ENCODE measurements around the gene SPRED2. TPM values are rescaled to one million over a fixed set of nuclear protein-coding genes. Genes with fewer than 3 reads are reported as not detected.

Gene SPRED2
- total and polyA plus RNA-seq, 2 of the 8 experiments (the other 6 are each of a cell fraction or from before 2014, with no cell fraction given) = 15.3 to 22.5 TPM

DNA sequence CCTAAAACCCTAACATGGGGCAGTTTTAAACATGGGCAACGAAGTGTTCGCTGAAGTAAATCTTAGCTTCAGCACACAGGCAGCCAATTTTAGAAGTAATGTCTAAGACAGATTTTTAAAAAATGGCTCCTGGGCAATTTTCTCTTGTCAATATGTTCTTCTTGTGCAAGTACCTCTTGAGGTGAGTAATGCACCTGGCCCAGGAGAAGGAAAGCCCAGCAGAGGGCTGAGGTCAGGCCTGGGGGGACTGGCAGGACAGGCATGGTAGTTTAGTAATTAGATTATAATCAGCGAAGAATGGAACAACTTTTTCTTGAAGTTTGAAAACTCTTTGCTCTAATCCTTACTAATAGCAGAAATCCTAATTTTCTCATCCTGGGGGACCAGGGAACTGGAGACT, 77.6 kb downstream of the SPRED2 start:
- POLR2A ChIA-PET (ENCODE audit: partially characterized antibody) = no interaction called here
- Histone ChIP-seq H3K9me3 (ENCODE audit: insufficient read depth in 2 of 2, low read depth in 1 of 2, low read length in 1 of 2) (no peaks in the 10 kb centered on the region), H2AK5ac (ENCODE audit: low read depth, low read length) (no peak overlapping the region), H3K9ac (replicated peaks in 1 of 4; ENCODE audit: extremely low read depth in 1 of 4, low read depth in 3 of 4, low read length in 3 of 4) (no peak overlapping the region), H3K27me3 (replicated peaks in 1 of 4; ENCODE audit: control insufficient read depth in 3 of 4, extremely low read depth in 1 of 4, insufficient read depth in 3 of 4, low read length in 3 of 4) (no peaks in the 10 kb centered on the region), H3K36me3 (ENCODE audit: control insufficient read depth in 2 of 4, insufficient read depth in 4 of 4, low read length in 3 of 4) (no peaks in the 10 kb centered on the region), H3K4me1 (replicated peaks in 1 of 4; ENCODE audit: control insufficient read depth in 3 of 4, insufficient read depth in 4 of 4, low read length in 3 of 4) (peaks cover 4 to 18% (median 6%) of the 10 kb centered on the region in 4 experiments; a peak in 5 of 7 replicates), H3K79me1 (ENCODE audit: low read depth, low read length) (peaks cover 3% of the 10 kb centered on the region; the same call in 1 of the 2 replicates), H3K18ac (ENCODE audit: extremely low read depth, low read length) (no peak overlapping the region), H4K20me1 (replicated peaks in 1 of 2; ENCODE audit: control insufficient read depth in 1 of 2, insufficient read depth in 2 of 2, low read length in 2 of 2) (peaks cover 3 to 9% of the 10 kb centered on the region in 2 experiments), H3K23ac (ENCODE audit: insufficient read length) (no peak overlapping the region), H3K56ac (replicated peaks; ENCODE audit: insufficient read length, low read depth, low read length) (no peak overlapping the region), H4K91ac (replicated peaks; ENCODE audit: insufficient read length, low read length) (no peak overlapping the region), H2BK20ac (ENCODE audit: low read length) (no peak overlapping the region), H3K4me2 (ENCODE audit: insufficient read depth in 1 of 2, low read depth in 2 of 2, low read length in 2 of 2) (no peak overlapping the region), H3K79me2 (ENCODE audit: control insufficient read depth in 1 of 2, insufficient read depth in 2 of 2, low read length in 2 of 2) (peaks cover 0 to 2% of the 10 kb centered on the region in 2 experiments; a peak in 1 of 4 replicates), H2BK12ac (ENCODE audit: low read depth, low read length) (no peak overlapping the region), H3K4ac (replicated peaks; ENCODE audit: insufficient read length, low read depth, low read length) (no peak overlapping the region), H2AFZ (ENCODE audit: low read length) (no peak overlapping the region), H2BK5ac (ENCODE audit: low read depth, low read length) (no peak overlapping the region), H3K27ac (ENCODE audit: low read depth, low read length) (no peak overlapping the region), H3K14ac (ENCODE audit: insufficient read length) (no peak overlapping the region), H3K4me3 (ENCODE audit: extremely low read depth in 1 of 4, insufficient read depth in 2 of 4, low read depth in 3 of 4, low read length in 4 of 4) (no peak overlapping the region), H2BK120ac (replicated peaks; ENCODE audit: low read depth, low read length) (no peak overlapping the region), H2BK15ac (ENCODE audit: low read length) (no peak overlapping the region), H4K5ac (ENCODE audit: insufficient read length, low read depth, low read length) (no peak overlapping the region), H3K23me2 (ENCODE audit: low read depth, low read length) (no peaks in the 10 kb centered on the region), H4K8ac (ENCODE audit: extremely low read depth, insufficient read depth, low read length) (no peak overlapping the region)
- DNase-seq (ENCODE audit: low read depth in 1 of 2, low spot score in 2 of 2) (no peak), FAIRE-seq (no peak)
- CTCF ChIA-PET (ENCODE audit: partially characterized antibody) = interaction anchor here (5.1 kb wide), 1 partner anchor 17 kb away, joined by 42 read pairs; no protein-coding TSS in a partner anchor
- WGBS, 2 experiments (ENCODE audit: extremely low coverage in 1 of 2, insufficient coverage in 1 of 2, insufficient read length in 1 of 2, insufficient replicate concordance in 2 of 2, low coverage in 1 of 2, low lambda C conversion rate in 2 of 2, missing lambda C conversion rate in 1 of 2) = 100% methylated on average over 3 of the region's 3 CpGs; no CpG with 5 or more reads in 1 of the 2 experiments
- no peak for TF ChIP-seq SIN3A (conservative IDR thresholded peaks at IDR 0.05 in 1 of 2, IDR thresholded peaks at IDR 0.05 in 1 of 2; ENCODE audit: low read depth in 1 of 2, low read length in 2 of 2)
- no peak for TF ChIP-seq ASH2L (IDR thresholded peaks at IDR 0.05; ENCODE audit: low read length)
- no peak for TF ChIP-seq JUND (IDR thresholded peaks at IDR 0.05; ENCODE audit: low read length)
- TF ChIP-seq, protein P1, sequence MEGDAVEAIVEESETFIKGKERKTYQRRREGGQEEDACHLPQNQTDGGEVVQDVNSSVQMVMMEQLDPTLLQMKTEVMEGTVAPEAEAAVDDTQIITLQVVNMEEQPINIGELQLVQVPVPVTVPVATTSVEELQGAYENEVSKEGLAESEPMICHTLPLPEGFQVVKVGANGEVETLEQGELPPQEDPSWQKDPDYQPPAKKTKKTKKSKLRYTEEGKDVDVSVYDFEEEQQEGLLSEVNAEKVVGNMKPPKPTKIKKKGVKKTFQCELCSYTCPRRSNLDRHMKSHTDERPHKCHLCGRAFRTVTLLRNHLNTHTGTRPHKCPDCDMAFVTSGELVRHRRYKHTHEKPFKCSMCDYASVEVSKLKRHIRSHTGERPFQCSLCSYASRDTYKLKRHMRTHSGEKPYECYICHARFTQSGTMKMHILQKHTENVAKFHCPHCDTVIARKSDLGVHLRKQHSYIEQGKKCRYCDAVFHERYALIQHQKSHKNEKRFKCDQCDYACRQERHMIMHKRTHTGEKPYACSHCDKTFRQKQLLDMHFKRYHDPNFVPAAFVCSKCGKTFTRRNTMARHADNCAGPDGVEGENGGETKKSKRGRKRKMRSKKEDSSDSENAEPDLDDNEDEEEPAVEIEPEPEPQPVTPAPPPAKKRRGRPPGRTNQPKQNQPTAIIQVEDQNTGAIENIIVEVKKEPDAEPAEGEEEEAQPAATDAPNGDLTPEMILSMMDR (IDR thresholded peaks at IDR 0.05; ENCODE audit: control extremely low read depth in 1 of 3, insufficient read depth in 1 of 3, low read depth in 1 of 3, low read length in 3 of 3) = no peak

Data from H1 (cell line).